ENCODE data around the gene DNAJC19.
A peak's percentile ranks its signal among the peaks of the same experiment; 100 is the strongest.
"Not testable (repeated sequence)": the region's sequence is repeated elsewhere in the genome, so short reads cannot be mapped to it uniquely, and the experiment has no call there.

DNAJC19 gene

DNA sequence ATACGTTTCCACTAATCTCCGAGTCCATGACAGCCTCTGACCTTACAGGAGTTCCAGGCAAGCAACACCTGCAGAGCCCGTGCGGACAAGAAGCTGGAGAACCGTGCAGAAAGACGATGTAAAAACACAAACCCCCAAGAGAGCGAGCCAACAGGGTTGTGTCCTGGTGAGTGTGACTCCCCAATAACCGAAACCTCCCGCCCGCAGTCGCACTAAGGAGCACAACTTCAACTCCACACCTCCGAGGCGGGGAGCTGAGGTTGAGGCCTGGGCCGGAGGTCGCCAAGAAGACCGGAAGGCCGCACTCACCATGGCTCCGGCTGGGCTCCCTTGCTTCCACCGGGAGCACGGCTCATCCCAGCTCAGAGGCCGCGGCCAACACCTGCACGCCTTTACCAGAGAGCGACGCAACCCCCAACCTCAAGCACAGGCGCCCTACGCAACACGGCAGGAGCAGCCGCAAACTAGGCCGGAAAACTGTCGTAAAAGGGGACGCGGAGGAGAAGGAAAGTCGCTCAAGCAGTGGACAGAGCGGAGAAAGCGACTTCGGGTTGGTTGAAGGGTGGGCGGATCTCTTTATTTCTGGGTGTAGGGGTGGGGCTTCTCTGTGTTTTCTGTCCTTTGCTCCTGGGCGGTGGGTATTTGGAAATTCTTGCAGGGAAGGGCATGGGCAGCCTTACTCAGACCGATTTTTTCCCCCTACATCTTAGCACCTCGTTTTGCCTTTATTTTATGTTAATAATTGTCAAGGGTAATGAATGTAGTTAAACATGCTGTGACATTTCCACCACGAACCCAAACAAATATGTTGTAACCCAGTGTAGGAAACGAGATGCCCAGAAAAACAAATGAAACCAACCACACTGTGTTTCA, at the start of gene DNAJC19:
DNAJC19 (minus strand) TSS at position 446 of the 873 bp plus-strand sequence; CDS start at position 312, 134 bp downstream.
- peak; percentile 47 to 96 (median 88) for DNase-seq

- DNase-seq: no peak
Measured at GRCh38 chr3:181030948-181031347, 41.4 kb upstream of the DNAJC19 start.

GRCh38 chr3:181025204-181025603, 35.7 kb upstream of the DNAJC19 start:
- DNase-seq: no peak

DNA sequence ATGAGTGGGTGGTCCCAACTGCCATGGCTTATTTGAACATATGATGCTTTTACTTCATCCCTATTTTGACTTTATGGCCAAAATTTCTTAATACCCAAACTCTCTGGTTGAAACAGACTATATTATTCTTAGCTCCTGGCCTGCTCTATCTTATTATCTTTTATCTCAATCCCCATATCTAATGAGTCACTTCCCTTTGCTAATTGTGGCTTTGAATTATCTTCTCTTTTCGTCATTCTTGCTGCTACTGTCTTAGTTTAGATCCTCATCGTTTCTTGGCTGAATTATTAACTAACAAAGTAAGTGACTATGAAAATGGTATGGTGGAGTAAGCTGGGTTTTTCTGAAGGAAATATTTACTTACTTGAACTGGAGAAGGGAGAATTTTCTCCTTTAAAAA, 28.2 kb upstream of the DNAJC19 start:
- no peak for DNase-seq

- DNase-seq: no peak
Measured at GRCh38 chr3:181009225-181009624, 19.7 kb upstream of the DNAJC19 start.

GRCh38 chr3:181008796-181009195, 19.3 kb upstream of the DNAJC19 start:
- DNase-seq: no peak

DNA sequence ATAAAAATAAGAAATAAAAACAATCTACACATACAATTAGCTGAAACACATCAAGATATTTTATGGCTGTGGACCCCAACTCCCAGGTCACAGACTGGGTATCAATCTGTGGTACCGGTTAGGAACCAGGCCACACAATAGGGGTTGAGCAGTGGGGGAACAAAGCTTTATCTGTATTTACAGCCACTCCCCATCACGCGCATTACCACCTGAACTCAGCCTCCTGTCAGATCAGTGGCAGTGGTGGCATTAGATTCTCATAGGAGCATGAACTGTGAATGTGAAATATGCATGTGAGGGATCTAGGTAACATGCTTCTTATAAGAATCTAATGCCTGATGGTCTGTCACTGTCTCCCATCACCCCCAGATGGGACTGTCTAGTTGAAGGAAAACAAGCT, 17.7 kb upstream of the DNAJC19 start:
- DNase-seq: no peak

GRCh38 chr3:181006541-181006940, 17.0 kb upstream of the DNAJC19 start:
- no peak for DNase-seq

DNA sequence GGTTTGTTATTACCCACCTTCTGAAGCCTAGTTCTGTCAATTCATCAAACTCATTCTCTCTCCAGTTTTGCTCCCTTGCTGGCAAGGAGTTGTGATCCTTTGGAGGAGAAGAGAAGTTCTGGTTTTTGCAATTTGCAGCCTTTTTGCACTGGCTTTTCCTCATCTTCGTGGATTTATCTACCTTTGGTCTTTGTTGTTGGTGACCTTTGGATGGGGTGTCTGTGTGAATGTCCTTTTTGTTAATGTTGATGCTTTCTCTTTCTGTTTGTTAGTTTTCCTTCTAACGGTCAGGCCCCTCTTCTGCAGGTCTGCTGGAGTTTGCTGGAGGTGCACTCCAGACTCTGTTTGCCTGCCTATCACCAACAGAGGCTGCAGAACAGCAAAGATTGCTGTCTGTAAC, 13.9 kb upstream of the DNAJC19 start:
- not testable (repeated sequence) for DNase-seq

DNA sequence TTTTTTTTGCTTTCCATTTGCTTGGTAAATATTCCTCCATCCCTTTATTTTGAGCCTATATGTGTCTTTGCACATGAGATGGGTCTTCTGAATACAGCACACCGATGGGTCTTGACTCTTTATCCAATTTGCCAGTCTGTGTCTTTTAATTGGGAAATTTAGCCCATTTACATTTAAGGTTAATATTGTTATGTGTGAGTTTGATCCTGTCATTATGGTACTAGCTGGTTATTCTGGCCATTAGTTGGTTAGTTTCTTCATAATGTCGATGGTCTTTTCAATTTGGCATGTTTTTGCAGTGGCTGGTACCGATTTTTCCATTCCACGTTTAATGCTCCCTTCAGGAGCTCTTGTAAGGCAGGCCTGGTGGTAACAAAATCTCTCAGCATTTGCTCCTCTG, 12.8 kb upstream of the DNAJC19 start:
- DNase-seq: not testable (repeated sequence)

- no peak for DNase-seq
Measured at GRCh38 chr3:180996415-180996932, 6.9 kb upstream of the DNAJC19 start.

DNA sequence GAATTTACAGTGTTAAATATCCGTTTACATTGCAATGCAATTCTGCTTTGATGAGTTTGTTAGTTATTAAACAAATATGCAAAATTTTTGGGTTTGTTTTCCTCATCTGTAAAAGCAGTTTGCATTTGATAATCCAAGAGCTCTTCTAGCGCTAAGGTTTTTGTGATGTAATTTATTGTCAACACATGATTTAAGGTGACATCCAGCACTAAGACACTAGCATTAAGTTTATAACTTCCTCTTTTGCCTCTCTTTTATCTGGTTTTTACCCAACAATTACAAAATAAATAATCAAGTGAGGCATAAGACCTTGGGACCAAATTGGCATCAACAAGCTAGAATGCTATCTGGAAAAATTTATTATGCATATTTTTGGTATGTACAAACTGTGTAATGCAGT, 969 bp upstream of the DNAJC19 start:
- no peak for DNase-seq

DNA sequence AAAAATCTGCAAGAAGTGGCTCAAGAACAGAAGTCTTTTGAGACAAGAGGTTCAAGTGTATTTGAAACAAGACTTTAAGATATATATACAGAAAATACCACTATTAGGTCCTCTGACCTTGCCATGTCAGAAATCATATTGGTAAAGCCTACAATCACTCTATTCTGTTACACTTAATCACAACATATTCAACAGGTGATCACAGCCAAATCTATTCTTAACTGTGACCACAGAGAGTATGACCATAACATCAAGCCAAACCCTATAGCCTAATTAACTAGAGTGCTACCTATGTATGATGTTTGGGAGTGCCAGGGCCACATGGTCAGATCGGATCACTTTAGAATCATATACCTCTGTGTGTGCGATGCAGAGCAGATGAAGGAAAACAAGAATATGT, 2.2 kb downstream of the DNAJC19 start:
- no peak for DNase-seq

GRCh38 chr3:180986366-180986765, 3.2 kb downstream of the DNAJC19 start:
- not testable (repeated sequence) for DNase-seq

DNA sequence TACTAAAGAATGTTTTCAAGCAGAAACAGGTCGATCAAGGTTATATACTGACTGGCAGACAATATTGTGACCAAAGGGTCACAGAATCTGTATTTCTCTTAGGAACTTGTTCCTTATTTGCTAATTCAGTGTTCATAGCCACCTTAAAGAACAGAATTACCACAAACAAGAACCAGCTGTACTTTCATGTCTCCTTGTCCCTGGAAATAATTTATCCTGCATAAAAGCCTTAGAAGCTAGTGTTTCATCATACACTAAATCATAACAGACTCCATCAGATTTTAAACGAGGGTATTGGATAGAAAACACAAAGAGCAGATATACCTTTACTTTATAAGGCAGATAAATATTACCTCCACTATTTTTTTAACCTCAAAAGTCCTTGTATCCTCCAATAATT, 6.4 kb downstream of the DNAJC19 start:
- DNase-seq: no peak

DNA sequence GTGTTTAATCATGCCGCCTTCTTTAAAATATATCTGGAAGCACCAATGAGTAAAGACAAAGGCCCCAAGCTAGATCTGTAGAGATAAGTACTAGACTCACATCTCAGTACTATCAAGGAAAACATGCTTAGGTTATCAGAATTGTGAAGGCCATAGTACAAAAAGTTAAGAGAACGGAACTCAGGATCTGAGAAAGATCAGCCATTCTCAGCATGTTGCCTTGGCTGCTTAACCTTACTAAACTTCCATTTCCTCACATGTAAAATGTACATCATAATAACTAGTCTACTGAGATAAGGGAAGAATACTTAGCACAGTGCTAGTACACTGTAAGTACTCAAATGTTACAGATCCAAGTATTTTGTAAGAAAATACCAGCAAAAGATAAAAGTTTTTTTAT, 7.6 kb downstream of the DNAJC19 start:
- no peak for DNase-seq

DNA sequence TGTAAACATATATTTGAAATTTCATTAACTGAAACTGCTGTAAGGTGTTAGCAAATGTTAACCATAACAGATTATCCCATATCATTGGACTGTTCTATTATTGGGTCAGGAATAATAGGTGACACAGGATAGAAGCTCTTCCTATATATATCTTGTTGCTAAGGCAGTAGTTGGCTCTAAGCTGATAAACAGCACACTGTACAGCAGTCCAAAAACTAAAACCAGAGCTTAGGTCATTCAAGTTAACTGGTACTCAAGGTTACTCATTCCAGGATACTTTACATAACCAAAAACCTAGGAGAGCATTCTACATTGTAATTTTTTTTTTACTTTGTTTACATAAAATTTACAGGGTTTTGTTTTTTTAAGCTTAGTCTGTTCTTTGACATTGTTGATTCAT, 8.9 kb downstream of the DNAJC19 start:
- DNase-seq: no peak

DNA sequence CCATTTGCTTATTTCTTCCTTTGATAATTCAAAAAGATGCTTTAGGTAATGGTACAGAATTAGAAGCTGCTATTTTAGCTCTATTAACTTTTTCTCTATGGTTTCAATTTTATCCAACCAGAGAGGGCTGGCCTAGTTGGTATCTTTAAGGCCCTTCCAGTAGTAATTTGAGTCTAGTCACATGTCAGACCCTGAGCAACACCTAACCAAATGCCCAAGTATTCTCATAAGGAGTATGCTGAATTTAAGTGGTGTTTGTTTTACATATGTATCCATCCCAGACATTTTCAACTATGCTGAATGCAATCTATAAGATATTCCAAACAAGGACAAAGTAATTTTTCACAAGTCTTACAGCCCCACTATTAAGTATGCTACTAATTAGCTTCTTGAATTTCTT, 9.6 kb downstream of the DNAJC19 start:
- DNase-seq: no peak

GRCh38 chr3:180977498-180977897, 12.0 kb downstream of the DNAJC19 start:
- no peak for DNase-seq

GRCh38 chr3:180974286-180974685, 15.2 kb downstream of the DNAJC19 start:
- DNase-seq: no peak

GRCh38 chr3:180973543-180973942, 16.0 kb downstream of the DNAJC19 start:
- DNase-seq: no peak

- DNase-seq: no peak
Measured at GRCh38 chr3:180970931-180971330, 18.6 kb downstream of the DNAJC19 start.

- DNase-seq: no peak
Measured at GRCh38 chr3:180962530-180962929, 27.0 kb downstream of the DNAJC19 start.

Data from amygdala (tissue), 56 donors.